ENCODE data around the gene GTF3C1.

- TF ChIP-seq ZNF274 (IDR thresholded peaks at IDR 0.05; ENCODE audit: low read depth, low read length) = no peak
- TF ChIP-seq YY1 (IDR thresholded peaks at IDR 0.05; ENCODE audit: insufficient read depth, insufficient read length) = no peak
- TF ChIP-seq SUZ12 (IDR thresholded peaks at IDR 0.05; ENCODE audit: extremely low read depth, insufficient read depth, insufficient read length) = no peak
Observed at GRCh38 chr16:27561216-27561615, 11.5 kb upstream of the GTF3C1 start.

Measured in NT2/D1 (cell line).